ENCODE measurements around the gene TCTN1. TPM values are rescaled to one million over a fixed set of nuclear protein-coding genes. Genes with fewer than 3 reads are reported as not detected.

Gene TCTN1
- total RNA-seq, 2 donors from 2014 or later = 45.5 to 68.7 TPM

GRCh38 chr12:110658878-110659277 is 44.9 kb downstream of the TCTN1 start:
- TF ChIP-seq CTCF (IDR thresholded peaks at IDR 0.05) = no peak
- no peak for TF ChIP-seq POLR2A (IDR thresholded peaks at IDR 0.05)
- no peak for TF ChIP-seq POLR2AphosphoS5 (IDR thresholded peaks at IDR 0.05)
- Histone ChIP-seq H3K4me3 (no peak overlapping the region), H3K36me3 (no peaks in the 10 kb centered on the region), H3K27ac (no peak overlapping the region), H3K27me3 (replicated peaks; ENCODE audit: insufficient read depth) (no peaks in the 10 kb centered on the region), H3K9me3 (no peaks in the 10 kb centered on the region), H3K4me1 (replicated peaks) (no peaks in the 10 kb centered on the region)
- WGBS = 96% methylated on average over 3 of the region's 3 CpGs
- no peak for DNase-seq (ENCODE audit: low spot score)
- intact Hi-C loops (cut with DNase I) = no loop called here

GRCh38 chr12:110661337-110661972 is 47.5 kb downstream of the TCTN1 start:
- Histone ChIP-seq H3K27me3 (replicated peaks; ENCODE audit: insufficient read depth) (no peaks in the 10 kb centered on the region), H3K9me3 (no peaks in the 10 kb centered on the region), H3K27ac (no peak overlapping the region), H3K36me3 (no peaks in the 10 kb centered on the region), H3K4me1 (replicated peaks) (no peaks in the 10 kb centered on the region), H3K4me3 (no peak overlapping the region)
- no peak for DNase-seq (ENCODE audit: low spot score)
- no peak for TF ChIP-seq CTCF (IDR thresholded peaks at IDR 0.05)
- no peak for TF ChIP-seq POLR2A (IDR thresholded peaks at IDR 0.05)
- no peak for TF ChIP-seq POLR2AphosphoS5 (IDR thresholded peaks at IDR 0.05)
- intact Hi-C loops (cut with DNase I) = no loop called here
- 85% methylated on average over 23 of the region's 23 CpGs for WGBS

- no peak for TF ChIP-seq CTCF (IDR thresholded peaks at IDR 0.05)
- Histone ChIP-seq H3K36me3 (no peaks in the 10 kb centered on the region), H3K27ac (no peak overlapping the region), H3K4me3 (no peak overlapping the region), H3K27me3 (replicated peaks; ENCODE audit: insufficient read depth) (no peaks in the 10 kb centered on the region), H3K4me1 (replicated peaks) (no peaks in the 10 kb centered on the region), H3K9me3 (no peaks in the 10 kb centered on the region)
- DNase-seq (ENCODE audit: low spot score) = no peak
- 97% methylated on average over 6 of the region's 6 CpGs for WGBS
- intact Hi-C loops (cut with DNase I) = no loop called here
These were observed 53.0 kb downstream of the TCTN1 start for GRCh38 chr12:110666892-110667291.

GRCh38 chr12:110667671-110668070 is 53.7 kb downstream of the TCTN1 start:
- no peak for DNase-seq (ENCODE audit: low spot score)
- WGBS = 92% methylated on average over 3 of the region's 3 CpGs
- intact Hi-C loops (cut with DNase I) = no loop called here
- Histone ChIP-seq H3K9me3 (no peaks in the 10 kb centered on the region), H3K4me3 (no peak overlapping the region), H3K4me1 (replicated peaks) (no peaks in the 10 kb centered on the region), H3K27ac (no peak overlapping the region), H3K27me3 (replicated peaks; ENCODE audit: insufficient read depth) (no peaks in the 10 kb centered on the region), H3K36me3 (no peaks in the 10 kb centered on the region)
- no peak for TF ChIP-seq CTCF (IDR thresholded peaks at IDR 0.05)
- no peak for TF ChIP-seq POLR2A (IDR thresholded peaks at IDR 0.05)
- TF ChIP-seq POLR2AphosphoS5 (IDR thresholded peaks at IDR 0.05) = no peak

- no peak for TF ChIP-seq POLR2A (IDR thresholded peaks at IDR 0.05)
- TF ChIP-seq POLR2AphosphoS5 (IDR thresholded peaks at IDR 0.05) = no peak
- no peak for TF ChIP-seq CTCF (IDR thresholded peaks at IDR 0.05)
- Histone ChIP-seq H3K9me3 (no peaks in the 10 kb centered on the region), H3K27ac (no peak overlapping the region), H3K4me1 (replicated peaks) (no peaks in the 10 kb centered on the region), H3K27me3 (replicated peaks; ENCODE audit: insufficient read depth) (no peaks in the 10 kb centered on the region), H3K4me3 (no peak overlapping the region), H3K36me3 (no peaks in the 10 kb centered on the region)
- no peak for DNase-seq (ENCODE audit: low spot score)
- intact Hi-C loops (cut with DNase I) = no loop called here
- WGBS = 96% methylated on average over 12 of the region's 12 CpGs
These were observed 54.7 kb downstream of the TCTN1 start for GRCh38 chr12:110668480-110669192.

Measured in prostate gland (tissue), 2 donors.